ENCODE measurements around the gene BRAT1.
"Not testable (repeated sequence)": the region's sequence is repeated elsewhere in the genome, so short reads cannot be mapped to it uniquely, and the experiment has no call there.

The BRAT1 gene

GRCh38 chr7:2537981-2538851 is 17.1 kb downstream of the BRAT1 start:
- DNase-seq (ENCODE audit: low read depth, low spot score) = no peak

GRCh38 chr7:2535872-2536627 is 19.3 kb downstream of the BRAT1 start:
- not testable (repeated sequence) for DNase-seq (ENCODE audit: low read depth, low spot score)

GRCh38 chr7:2534214-2534613 is 21.1 kb downstream of the BRAT1 start:
- DNase-seq (ENCODE audit: low read depth, low spot score) = not testable (repeated sequence)

- not testable (repeated sequence) for DNase-seq (ENCODE audit: low read depth, low spot score)
These were observed 21.8 kb downstream of the BRAT1 start for GRCh38 chr7:2533566-2533965.

- DNase-seq (ENCODE audit: low read depth, low spot score) = not testable (repeated sequence)
These were observed 22.5 kb downstream of the BRAT1 start for GRCh38 chr7:2532816-2533215.

GRCh38 chr7:2532199-2532772 is 23.0 kb downstream of the BRAT1 start:
- DNase-seq (ENCODE audit: low read depth, low spot score) = not testable (repeated sequence)

GRCh38 chr7:2531796-2532110 is 23.6 kb downstream of the BRAT1 start:
- not testable (repeated sequence) for DNase-seq (ENCODE audit: low read depth, low spot score)

GRCh38 chr7:2530994-2531795 is 24.1 kb downstream of the BRAT1 start:
- DNase-seq (ENCODE audit: low read depth, low spot score) = not testable (repeated sequence)

GRCh38 chr7:2530071-2530987 is 25.0 kb downstream of the BRAT1 start:
- DNase-seq (ENCODE audit: low read depth, low spot score) = no peak

- DNase-seq (ENCODE audit: low read depth, low spot score) = no peak
These were observed 25.9 kb downstream of the BRAT1 start for GRCh38 chr7:2529161-2530070.

- no peak for DNase-seq (ENCODE audit: low read depth, low spot score)
These were observed 26.7 kb downstream of the BRAT1 start for GRCh38 chr7:2528481-2529095.

- no peak for DNase-seq (ENCODE audit: low read depth, low spot score)
These were observed 27.5 kb downstream of the BRAT1 start for GRCh38 chr7:2527505-2528467.

- no peak for DNase-seq (ENCODE audit: low read depth, low spot score)
These were observed 28.4 kb downstream of the BRAT1 start for GRCh38 chr7:2526659-2527504.

GRCh38 chr7:2525658-2526630 is 29.4 kb downstream of the BRAT1 start:
- DNase-seq (ENCODE audit: low read depth, low spot score) = no peak

GRCh38 chr7:2524808-2525657 is 30.3 kb downstream of the BRAT1 start:
- DNase-seq (ENCODE audit: low read depth, low spot score) = no peak

Measured in iPS DF 19.7 (cell line).